GM21515 (cell line): Measurements from ENCODE around the gene ATAD3A.

ENCODE experiments used
- ATAC-seq: cut with Tn5 transposase; IDR thresholded peaks from one replicate; pipeline ENCODE4 v1.9.1; 2021; ENCODE audit not compliant: unreplicated experiment

The ATAD3A gene

GRCh38 chr1:1537626-1538250, 25.8 kb downstream of the ATAD3A start:
- no peak for ATAC-seq

- no peak for ATAC-seq
These were observed 26.4 kb downstream of the ATAD3A start for GRCh38 chr1:1538334-1538733.

- ATAC-seq: no peak
These were observed 27.0 kb downstream of the ATAD3A start for GRCh38 chr1:1538989-1539309.

- ATAC-seq: no peak
These were observed 27.5 kb downstream of the ATAD3A start for GRCh38 chr1:1539310-1540089.

GRCh38 chr1:1540090-1540817, 28.3 kb downstream of the ATAD3A start, which contains the start of gene TMEM240:
Gene TMEM240, minus strand, starts transcription at chr1:1540624. Its CDS starts 278 bp downstream, at chr1:1540346.
- no peak for ATAC-seq

- ATAC-seq: no peak
These were observed 29.1 kb downstream of the ATAD3A start for GRCh38 chr1:1540818-1541628.

GRCh38 chr1:1541956-1542765, 30.2 kb downstream of the ATAD3A start:
- no peak for ATAC-seq

GRCh38 chr1:1542766-1543705, 31.1 kb downstream of the ATAD3A start:
- no peak for ATAC-seq

- no peak for ATAC-seq
These were observed 31.7 kb downstream of the ATAD3A start for GRCh38 chr1:1543706-1544099.

- ATAC-seq: no peak
These were observed 32.6 kb downstream of the ATAD3A start for GRCh38 chr1:1544544-1544943.

GRCh38 chr1:1545946-1546737, 34.2 kb downstream of the ATAD3A start:
- no peak for ATAC-seq

GRCh38 chr1:1547011-1547410, 35.0 kb downstream of the ATAD3A start:
- ATAC-seq: no peak

GRCh38 chr1:1547476-1547875, 35.5 kb downstream of the ATAD3A start:
- ATAC-seq: no peak

GRCh38 chr1:1548591-1548990, 36.6 kb downstream of the ATAD3A start:
- ATAC-seq: no peak

GRCh38 chr1:1550087-1550486, 38.1 kb downstream of the ATAD3A start:
- no peak for ATAC-seq

- no peak for ATAC-seq
These were observed 38.9 kb downstream of the ATAD3A start for GRCh38 chr1:1550591-1551432.

GRCh38 chr1:1551524-1552262, 39.7 kb downstream of the ATAD3A start:
- ATAC-seq: no peak
